GM12874 (cell line): ENCODE results near the gene SRRM2.

Source experiments
- CTCF ChIP-seq: IDR thresholded peaks from 2 replicates; pipeline ENCODE4 v1.5.1; 2011; ENCODE audit warnings: low read depth, mild to moderate bottlenecking, control low read depth, low read length, moderate library complexity; ENCODE audit not compliant: insufficient read depth

SRRM2 gene

GRCh38 chr16:2803545-2804195 is 51.2 kb downstream of the SRRM2 start:
- no peak for TF ChIP-seq CTCF

- no peak for TF ChIP-seq CTCF
Observed at GRCh38 chr16:2804728-2805127, 52.3 kb downstream of the SRRM2 start.

- no peak for TF ChIP-seq CTCF
Observed at GRCh38 chr16:2806286-2806685, 53.8 kb downstream of the SRRM2 start.

GRCh38 chr16:2808181-2808580 is 55.7 kb downstream of the SRRM2 start:
- TF ChIP-seq CTCF = no peak

- no peak for TF ChIP-seq CTCF
Observed at GRCh38 chr16:2809149-2809760, 56.8 kb downstream of the SRRM2 start.

GRCh38 chr16:2810651-2811050 is 58.2 kb downstream of the SRRM2 start:
- no peak for TF ChIP-seq CTCF

- no peak for TF ChIP-seq CTCF
Observed at GRCh38 chr16:2811703-2812471, 59.4 kb downstream of the SRRM2 start.
